Fibroblast of upper back skin (primary cell): ENCODE results near the gene TBC1D9B.

Experiments used
- DNase-seq: peaks from one replicate; pipeline ENCODE4 v3.0.0-alpha.2; 2013

The TBC1D9B gene

GRCh38 chr5:179819296-179820126 is 88.2 kb downstream of the TBC1D9B start:
- DNase-seq, result peak; percentile 52

DNA sequence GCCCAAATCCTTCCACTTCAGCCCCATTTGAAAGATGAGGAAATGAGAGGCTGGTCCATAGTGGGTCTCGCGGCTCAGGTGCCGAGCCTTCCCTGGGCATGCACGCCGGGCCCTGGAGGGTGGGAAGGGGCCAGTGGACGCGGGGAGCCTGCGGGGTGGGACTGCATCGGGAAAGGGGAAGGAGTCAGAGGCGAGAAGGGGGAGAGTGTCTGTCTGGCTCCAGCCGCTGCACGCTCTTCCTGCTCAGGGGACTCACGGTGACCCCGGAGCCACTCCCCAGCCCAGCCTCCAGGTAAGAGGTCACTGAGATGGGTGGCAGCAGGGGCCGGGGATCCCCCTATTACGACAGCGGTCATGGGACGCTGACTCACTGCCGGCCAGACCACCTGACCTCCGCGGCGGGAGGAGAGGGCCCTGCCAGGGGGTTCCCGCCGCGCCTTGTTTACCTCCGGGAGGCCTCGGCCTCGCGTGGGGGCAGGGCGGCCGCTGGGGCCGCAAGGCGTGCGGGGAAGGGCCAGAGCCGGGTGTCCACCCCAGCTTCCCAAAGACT is 88.9 kb downstream of the TBC1D9B start:
- DNase-seq, result peak; percentile 83

DNA sequence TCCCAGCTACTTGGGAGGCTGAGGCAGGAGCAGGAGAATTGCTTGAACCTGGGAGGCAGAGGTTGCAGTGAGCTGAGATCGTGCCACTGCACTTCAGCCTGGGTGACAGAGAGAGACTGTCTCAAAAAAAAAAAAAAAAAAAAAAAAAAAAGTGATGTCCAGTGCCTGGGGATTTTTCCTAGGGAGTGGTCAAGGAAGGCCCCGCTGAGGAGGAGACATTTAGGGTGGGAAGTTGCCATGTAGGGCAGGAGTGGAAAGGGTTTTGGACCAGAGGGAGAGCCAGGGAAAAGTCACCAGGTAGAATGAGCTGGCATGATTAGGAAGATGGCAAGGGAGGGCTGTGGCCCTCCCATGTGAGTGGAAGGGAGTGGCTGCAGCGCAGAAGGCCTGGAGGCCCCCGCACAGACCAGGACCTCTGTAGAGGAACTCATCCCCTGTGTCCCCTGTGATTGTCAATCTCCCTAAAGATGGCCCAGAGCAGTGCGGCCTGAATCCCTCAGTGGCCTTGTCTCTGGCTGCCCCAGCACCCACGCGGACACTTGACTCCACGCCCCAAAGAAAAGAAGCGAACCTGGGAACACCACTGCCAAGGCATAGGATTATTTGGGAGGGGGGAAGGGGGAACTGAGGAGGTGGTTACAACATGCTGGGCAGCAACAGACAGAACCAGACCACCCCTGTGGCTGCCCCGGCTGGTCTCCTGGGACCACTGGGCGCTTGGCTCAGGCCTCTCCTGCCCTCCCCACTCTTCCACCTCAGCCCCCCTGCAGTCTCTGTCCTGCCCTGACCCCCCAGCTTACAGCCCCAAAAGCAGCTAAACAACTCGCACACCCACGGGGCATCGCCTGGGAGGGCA is 89.6 kb downstream of the TBC1D9B start:
- no peak for DNase-seq

- DNase-seq, result no peak
Measured at GRCh38 chr5:179817470-179817840, 90.2 kb downstream of the TBC1D9B start.

DNA sequence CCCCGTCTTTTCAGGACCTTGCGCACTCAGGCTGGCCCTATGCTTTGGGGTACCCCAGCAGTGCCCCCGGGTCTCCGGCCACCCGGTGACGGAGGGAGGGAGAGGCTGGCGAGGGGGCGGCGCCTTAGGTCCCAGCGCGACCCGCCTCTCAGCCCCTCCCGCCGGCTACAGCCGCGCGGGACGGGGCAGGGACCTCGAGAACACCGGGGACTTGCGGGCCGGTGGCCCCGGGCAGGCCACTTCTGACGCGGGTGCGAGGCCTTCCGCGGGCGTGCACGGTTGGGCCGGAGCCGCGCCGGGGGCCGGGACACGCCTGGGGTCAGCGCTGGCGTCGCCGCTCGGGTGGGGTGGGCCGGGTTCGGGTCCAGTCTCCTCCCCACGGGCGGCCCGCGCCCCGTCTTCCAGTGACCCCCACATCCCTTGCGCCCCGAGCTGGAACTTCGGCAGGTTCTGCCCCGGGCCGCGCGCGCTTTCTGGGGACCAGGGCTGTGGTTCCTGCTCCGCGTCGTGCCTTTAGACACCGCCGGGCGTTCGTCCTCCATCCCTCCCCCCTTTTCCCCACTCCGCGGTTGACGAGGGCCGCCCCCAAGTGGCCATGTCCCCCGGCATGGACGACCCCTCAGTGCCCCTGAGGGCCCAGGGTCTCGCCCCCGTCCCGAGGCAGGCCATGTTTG is 90.8 kb downstream of the TBC1D9B start:
- no peak for DNase-seq

- no peak for DNase-seq
Measured at GRCh38 chr5:179816401-179816795, 91.3 kb downstream of the TBC1D9B start.

GRCh38 chr5:179815491-179816249 is 92.0 kb downstream of the TBC1D9B start:
- DNase-seq, result no peak

DNA sequence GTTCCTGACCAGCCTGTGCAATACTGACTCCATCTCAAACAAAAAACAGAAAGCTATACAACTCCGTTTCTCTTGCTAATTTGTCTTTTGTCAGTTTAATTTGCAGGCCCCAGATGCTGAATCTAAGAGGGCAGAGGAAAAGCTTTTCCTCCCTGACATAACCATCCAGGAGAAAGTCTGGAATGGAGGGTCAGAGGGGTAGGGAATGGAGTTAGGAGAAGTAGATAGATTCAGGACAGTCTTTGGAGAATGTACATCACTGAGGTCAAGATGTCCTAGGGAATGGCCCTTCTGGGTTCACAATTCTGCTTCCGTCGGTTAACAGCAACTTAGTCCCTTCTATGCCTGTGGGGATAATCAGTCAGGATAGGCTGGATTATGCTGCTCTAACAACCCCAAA is 93.6 kb downstream of the TBC1D9B start:
- DNase-seq, result no peak

- DNase-seq, result no peak
Measured at GRCh38 chr5:179812997-179813607, 94.6 kb downstream of the TBC1D9B start.

GRCh38 chr5:179812135-179812825 is 95.4 kb downstream of the TBC1D9B start:
- no peak for DNase-seq
